WTC11 (cell line): ENCODE data around the gene ASPHD1.

Experiments used
- CBFB ChIP-seq: sonication (generic); formaldehyde crosslinking; IDR thresholded peaks from 2 replicates; pipeline ENCODE4 v1.8.1; 2022; ENCODE audit warnings: mild to moderate bottlenecking, low read depth, missing genetic modification reagents
- ELF4 ChIP-seq: sonication (generic); formaldehyde crosslinking; IDR thresholded peaks from 2 replicates; pipeline ENCODE4 v1.8.1; 2022; ENCODE audit warnings: low read depth, mild to moderate bottlenecking, moderate library complexity, missing genetic modification reagents
- FOXP4 ChIP-seq: sonication (generic); formaldehyde crosslinking; IDR thresholded peaks from 2 replicates; pipeline ENCODE4 v1.8.0; 2022; ENCODE audit warnings: mild to moderate bottlenecking, missing genetic modification reagents
- NR2C2 ChIP-seq: sonication (generic); formaldehyde crosslinking; IDR thresholded peaks from 2 replicates; pipeline ENCODE4 v1.8.0; 2022; ENCODE audit warnings: mild to moderate bottlenecking, missing genetic modification reagents
- ZNF219 ChIP-seq: sonication (generic); formaldehyde crosslinking; IDR thresholded peaks from 2 replicates; pipeline ENCODE4 v1.8.0; 2023; ENCODE audit warnings: missing genetic modification reagents, mild to moderate bottlenecking, borderline replicate concordance
- ZNF423 ChIP-seq: fragments of 250-450 bp; sonication (Bioruptor Pico); IDR thresholded peaks from 2 replicates; pipeline ENCODE4 v2.1.2; 2022; ENCODE audit warnings: mild to moderate bottlenecking, moderate library complexity
- TF ChIP-seq, protein P1 (sequence below): fragments of 200-600 bp; IDR thresholded peaks from 2 replicates; pipeline ENCODE4 v1.8.0; 2022; ENCODE audit warnings: antibody characterized with exemption
- TF ChIP-seq, protein P2 (sequence below): sonication (generic); formaldehyde crosslinking; IDR thresholded peaks from 2 replicates; pipeline ENCODE4 v1.8.1; 2022; ENCODE audit warnings: mild to moderate bottlenecking, moderate library complexity, missing genetic modification reagents
- TF ChIP-seq, protein P3 (sequence below): sonication (generic); formaldehyde crosslinking; IDR thresholded peaks from 2 replicates; pipeline ENCODE4 v1.8.0; 2022; ENCODE audit warnings: missing genetic modification reagents

DNA sequence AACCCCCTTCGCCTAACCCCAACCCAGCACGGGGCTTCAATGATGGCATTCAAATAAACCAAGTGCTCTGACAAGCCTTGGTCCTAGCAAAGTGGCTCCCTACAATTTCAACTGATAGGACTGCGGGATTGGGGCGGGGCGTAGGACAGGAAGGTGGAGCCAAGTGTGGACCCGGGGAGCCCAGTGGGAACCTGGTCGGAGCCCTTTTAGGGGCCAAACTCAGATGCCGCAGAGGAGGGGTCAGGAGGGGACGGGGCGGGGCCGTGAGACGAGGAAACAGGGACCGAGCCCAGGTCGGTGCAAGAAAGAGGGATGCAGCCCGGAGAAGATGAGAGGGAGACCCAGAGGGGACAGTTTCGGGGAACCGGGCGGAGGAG, 24.1 kb upstream of the ASPHD1 start:
- TF ChIP-seq, protein P1, sequence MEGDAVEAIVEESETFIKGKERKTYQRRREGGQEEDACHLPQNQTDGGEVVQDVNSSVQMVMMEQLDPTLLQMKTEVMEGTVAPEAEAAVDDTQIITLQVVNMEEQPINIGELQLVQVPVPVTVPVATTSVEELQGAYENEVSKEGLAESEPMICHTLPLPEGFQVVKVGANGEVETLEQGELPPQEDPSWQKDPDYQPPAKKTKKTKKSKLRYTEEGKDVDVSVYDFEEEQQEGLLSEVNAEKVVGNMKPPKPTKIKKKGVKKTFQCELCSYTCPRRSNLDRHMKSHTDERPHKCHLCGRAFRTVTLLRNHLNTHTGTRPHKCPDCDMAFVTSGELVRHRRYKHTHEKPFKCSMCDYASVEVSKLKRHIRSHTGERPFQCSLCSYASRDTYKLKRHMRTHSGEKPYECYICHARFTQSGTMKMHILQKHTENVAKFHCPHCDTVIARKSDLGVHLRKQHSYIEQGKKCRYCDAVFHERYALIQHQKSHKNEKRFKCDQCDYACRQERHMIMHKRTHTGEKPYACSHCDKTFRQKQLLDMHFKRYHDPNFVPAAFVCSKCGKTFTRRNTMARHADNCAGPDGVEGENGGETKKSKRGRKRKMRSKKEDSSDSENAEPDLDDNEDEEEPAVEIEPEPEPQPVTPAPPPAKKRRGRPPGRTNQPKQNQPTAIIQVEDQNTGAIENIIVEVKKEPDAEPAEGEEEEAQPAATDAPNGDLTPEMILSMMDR: no peak
- TF ChIP-seq FOXP4 (no peak), NR2C2 (CRISPR knock-in tag) (no peak), CBFB (CRISPR knock-in tag) (no peak), ELF4 (CRISPR knock-in tag) (no peak), ZNF219 (no peak), ZNF423 (CRISPR knock-in tag) (no peak)
- TF ChIP-seq, protein P2, sequence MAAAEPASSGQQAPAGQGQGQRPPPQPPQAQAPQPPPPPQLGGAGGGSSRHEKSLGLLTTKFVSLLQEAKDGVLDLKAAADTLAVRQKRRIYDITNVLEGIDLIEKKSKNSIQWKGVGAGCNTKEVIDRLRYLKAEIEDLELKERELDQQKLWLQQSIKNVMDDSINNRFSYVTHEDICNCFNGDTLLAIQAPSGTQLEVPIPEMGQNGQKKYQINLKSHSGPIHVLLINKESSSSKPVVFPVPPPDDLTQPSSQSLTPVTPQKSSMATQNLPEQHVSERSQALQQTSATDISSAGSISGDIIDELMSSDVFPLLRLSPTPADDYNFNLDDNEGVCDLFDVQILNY (CRISPR knock-in tag): no peak
- TF ChIP-seq, protein P3, sequence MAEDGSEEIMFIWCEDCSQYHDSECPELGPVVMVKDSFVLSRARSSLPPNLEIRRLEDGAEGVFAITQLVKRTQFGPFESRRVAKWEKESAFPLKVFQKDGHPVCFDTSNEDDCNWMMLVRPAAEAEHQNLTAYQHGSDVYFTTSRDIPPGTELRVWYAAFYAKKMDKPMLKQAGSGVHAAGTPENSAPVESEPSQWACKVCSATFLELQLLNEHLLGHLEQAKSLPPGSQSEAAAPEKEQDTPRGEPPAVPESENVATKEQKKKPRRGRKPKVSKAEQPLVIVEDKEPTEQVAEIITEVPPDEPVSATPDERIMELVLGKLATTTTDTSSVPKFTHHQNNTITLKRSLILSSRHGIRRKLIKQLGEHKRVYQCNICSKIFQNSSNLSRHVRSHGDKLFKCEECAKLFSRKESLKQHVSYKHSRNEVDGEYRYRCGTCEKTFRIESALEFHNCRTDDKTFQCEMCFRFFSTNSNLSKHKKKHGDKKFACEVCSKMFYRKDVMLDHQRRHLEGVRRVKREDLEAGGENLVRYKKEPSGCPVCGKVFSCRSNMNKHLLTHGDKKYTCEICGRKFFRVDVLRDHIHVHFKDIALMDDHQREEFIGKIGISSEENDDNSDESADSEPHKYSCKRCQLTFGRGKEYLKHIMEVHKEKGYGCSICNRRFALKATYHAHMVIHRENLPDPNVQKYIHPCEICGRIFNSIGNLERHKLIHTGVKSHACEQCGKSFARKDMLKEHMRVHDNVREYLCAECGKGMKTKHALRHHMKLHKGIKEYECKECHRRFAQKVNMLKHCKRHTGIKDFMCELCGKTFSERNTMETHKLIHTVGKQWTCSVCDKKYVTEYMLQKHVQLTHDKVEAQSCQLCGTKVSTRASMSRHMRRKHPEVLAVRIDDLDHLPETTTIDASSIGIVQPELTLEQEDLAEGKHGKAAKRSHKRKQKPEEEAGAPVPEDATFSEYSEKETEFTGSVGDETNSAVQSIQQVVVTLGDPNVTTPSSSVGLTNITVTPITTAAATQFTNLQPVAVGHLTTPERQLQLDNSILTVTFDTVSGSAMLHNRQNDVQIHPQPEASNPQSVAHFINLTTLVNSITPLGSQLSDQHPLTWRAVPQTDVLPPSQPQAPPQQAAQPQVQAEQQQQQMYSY (CRISPR knock-in tag): no peak
